Activated T-cell treated with anti-CD3 and anti-CD28 coated beads, Interleukin-2, amount 50 U/mL, for 1 hour (primary cell): ENCODE results near the gene TXLNB.
"Not testable (repeated sequence)": the region's sequence is repeated elsewhere in the genome, so short reads cannot be mapped to it uniquely, and the experiment has no call there.

Experiments used
- DNase-seq: peaks from one replicate; pipeline ENCODE4 v3.0.0-alpha.2; 2020

TXLNB gene

GRCh38 chr6:139265512-139266190 is 26.1 kb downstream of the TXLNB start:
- DNase-seq: no peak

- peak; percentile 32 for DNase-seq
These were observed 29.1 kb downstream of the TXLNB start for GRCh38 chr6:139262519-139263300.

- no peak for DNase-seq
These were observed 33.9 kb downstream of the TXLNB start for GRCh38 chr6:139257821-139258398.

DNA sequence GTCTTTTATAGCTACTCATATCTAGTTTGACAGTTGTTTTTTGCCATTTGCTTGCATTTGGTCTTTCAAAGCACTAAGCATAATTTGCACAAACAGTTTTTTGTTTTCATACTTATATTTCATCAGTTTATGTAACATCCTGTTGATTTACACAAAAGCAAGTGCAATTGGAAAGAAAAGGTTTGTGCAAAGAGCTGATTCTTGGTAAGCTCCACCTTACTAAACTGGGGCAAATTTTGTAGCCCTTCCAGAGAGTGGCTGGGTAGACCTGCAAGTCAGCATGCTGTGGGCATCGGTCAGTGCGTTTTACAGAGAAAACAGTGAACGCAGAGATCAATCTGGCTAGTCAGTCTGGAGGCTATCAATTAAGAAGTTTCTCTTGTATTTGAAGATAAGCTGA is 34.5 kb downstream of the TXLNB start:
- DNase-seq: no peak

DNA sequence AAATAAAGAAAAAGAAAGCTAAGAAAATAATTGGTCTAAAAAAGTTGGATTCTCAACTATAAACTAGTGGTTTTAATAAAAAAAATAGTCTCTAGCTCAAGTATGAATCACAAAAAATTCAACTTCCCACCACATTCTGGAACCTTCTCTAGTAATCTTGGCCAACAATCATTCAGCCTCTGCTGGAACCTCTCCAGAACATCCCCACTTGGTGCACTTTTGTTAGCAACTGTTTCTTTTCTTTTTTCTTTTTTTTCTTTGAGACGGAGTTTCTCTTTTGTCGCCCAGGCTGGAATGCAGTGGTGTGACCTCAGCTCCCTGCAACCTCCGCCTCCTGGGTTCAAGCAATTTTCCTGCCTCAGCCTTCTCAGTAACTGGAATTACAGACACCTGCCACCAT is 35.7 kb downstream of the TXLNB start:
- DNase-seq: no peak

- no peak for DNase-seq
These were observed 37.6 kb downstream of the TXLNB start for GRCh38 chr6:139254196-139254595.

GRCh38 chr6:139253656-139254055 is 38.1 kb downstream of the TXLNB start:
- no peak for DNase-seq

DNA sequence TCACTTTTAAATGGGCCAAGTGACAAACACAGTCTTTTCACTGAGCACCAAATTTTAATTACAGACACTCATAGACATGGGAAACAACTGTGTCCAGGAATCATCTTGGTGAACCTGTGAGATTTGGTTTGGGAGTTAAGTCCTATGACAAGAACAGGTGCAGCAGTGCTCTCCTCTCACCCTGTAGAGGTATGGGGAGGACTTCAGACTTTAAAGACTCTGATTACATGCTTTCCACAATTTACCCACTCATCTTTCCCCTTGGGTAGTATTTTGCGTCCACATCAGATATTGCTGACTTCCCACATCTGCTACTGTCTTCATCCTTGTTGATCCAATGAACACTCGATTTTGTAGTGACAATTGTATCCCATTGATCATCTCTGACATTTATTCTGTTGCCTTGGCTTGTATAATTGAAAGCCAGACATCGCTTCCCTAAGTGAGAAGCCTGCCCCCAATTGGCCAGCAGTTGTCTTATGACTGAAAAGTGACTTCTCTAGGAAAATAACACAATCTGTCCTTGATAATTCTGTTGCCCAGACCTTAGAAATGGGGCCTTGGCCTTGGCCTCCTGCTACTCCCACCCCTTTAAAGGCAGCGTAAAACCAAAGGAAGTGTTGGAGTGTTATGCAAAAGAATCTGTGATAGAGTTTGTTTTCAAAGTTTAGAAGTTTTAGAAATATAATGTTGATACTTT is 40.0 kb downstream of the TXLNB start:
- no peak for DNase-seq

- DNase-seq: no peak
These were observed 40.6 kb downstream of the TXLNB start for GRCh38 chr6:139251045-139251690.

DNA sequence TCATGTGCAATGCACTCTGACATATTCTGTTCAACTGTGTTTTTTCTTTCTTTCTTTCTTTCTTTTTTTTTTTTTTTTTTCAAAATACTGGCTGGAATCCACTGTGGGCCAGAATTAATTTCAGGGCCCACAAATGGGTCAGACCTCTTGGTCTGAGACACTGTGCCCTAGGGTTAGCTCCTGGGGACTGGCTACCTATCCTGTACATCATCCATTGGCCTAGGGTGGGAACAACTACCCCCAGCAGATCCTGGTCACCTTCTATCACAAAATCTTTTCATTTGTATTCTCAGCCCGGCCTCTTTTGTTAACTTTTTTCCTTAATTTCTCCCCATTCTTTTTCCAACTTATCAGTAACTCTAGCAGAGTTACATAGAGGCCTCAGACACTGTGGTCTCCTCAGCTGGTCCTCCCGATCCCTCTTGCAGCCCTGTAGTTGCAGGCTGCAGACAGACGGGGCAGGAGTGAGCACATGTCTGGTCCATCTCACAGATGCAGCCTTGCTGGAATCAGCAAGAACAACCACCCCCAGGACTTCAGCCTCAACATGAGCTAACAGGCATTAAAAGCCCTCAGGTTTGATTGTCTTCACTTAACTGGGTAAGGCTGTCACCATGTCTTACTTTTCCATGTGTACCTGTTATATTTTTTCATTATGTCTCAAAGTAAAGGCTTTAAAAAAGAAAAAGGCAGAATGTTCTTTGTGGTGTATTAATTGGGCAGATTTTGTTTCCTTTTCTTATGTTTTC is 41.3 kb downstream of the TXLNB start:
- peak; percentile 58 for DNase-seq

DNA sequence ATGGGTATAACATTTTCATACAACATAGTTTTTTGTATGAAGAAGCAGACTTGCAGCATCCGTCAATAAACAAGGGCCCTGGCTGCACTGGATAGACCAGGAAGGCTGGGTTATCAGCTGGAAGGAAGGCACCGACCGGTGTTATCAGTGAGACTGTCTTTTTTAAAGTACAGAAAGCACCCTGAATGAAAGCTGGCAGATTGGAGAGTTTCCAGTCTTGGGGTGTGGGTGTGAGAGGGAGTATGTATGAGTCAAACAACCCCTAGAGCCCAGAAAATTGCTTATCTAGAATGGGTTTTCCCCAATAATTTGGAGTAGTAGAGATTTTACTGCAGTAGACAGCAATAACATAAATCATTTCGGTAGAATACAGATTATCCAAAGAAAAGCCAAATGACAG is 42.4 kb downstream of the TXLNB start:
- no peak for DNase-seq

DNA sequence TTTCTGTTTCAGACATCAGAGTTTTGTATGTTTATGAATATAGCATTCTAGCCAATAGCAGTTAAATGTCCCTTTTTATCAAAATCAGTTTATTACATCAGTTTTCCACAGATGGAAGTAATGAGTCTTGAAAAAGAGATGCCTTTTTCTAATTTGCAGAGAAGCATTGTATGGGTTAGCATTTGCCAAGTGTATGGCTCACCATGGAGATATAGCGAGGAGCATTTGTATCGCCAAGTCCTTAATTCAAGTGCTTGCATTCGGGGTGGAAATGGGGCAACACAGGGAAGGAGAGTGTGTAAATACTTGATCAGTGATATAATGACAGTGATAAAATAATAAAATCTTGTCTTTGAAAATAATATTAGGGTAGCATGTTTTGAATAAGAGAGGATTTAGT is 42.9 kb downstream of the TXLNB start:
- no peak for DNase-seq

- DNase-seq: no peak
These were observed 44.2 kb downstream of the TXLNB start for GRCh38 chr6:139247618-139248017.

GRCh38 chr6:139243536-139243935 is 48.3 kb downstream of the TXLNB start:
- DNase-seq: no peak

- DNase-seq: no peak
These were observed 49.1 kb downstream of the TXLNB start for GRCh38 chr6:139242457-139243240.

- no peak for DNase-seq
These were observed 51.4 kb downstream of the TXLNB start for GRCh38 chr6:139240161-139241010.

DNA sequence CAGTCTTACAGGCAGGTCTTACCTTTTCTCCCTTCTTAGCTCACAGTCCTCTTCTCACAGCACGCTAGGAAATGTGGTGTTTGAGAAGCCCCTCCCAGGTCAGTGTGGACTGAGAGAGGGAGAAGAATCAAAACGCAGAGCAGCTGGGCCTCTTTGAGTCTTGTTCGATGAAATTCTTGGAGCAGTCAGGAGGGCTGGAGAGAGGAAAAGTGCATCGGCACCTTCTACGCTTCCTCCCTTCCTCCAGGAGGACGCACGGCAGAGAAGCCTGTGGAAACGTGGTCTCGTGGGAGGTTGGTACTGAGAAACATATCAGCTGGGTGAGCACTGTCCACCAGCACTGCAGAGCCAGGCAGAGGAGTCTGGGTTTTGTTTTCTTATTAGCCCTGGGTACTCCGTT is 52.7 kb downstream of the TXLNB start:
- DNase-seq: no peak

- DNase-seq: no peak
These were observed 55.7 kb downstream of the TXLNB start for GRCh38 chr6:139236105-139236504.

DNA sequence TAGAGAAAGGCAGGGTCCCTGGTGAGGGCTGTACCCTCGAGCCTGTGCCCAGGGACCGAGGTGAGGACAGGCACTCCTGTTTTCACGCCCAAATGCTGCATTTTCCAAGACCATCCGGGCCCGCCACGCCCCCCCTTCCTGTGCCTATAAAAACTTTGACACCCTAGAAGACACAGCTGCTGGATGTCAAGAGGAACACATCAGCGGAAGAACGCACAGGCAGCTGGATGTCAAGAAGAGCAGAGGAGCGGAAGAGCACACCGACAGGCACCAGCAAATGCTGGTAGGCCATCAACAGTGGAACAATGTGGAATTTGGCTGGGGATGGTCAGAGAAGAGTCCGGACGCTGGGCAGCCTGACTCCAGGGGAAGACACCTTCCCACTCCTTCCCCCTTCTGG is 56.1 kb downstream of the TXLNB start:
- DNase-seq: no peak

DNA sequence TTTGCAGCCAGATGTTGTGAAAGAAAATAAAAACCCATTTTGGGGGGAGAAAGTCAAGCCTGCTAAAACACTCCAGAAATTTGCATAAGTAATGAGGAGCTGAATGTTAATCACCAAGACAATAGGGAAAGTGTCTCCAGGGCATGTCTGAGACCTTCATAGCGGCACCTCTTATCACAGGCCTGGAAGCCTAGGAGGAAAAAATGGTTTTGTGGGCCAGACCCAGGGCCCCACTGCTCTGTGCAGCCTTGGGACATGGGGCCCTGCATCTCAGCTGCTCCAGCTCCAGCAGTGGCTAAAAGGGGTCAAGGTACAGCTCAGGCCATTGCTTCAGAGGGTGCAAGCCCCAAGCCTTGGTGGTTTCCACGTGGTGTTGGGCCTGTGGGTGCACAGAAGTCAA is 57.6 kb downstream of the TXLNB start:
- DNase-seq: not testable (repeated sequence)
